ENCODE results near the gene PIK3C2B.
"Not testable (repeated sequence)": the region's sequence is repeated elsewhere in the genome, so short reads cannot be mapped to it uniquely, and the experiment has no call there.

The PIK3C2B gene

GRCh38 chr1:204491655-204492054, 3.0 kb downstream of the PIK3C2B start:
- no peak overlapping the region for H3K4me3 ChIP-seq (replicated peaks; ENCODE audit: low read depth, low read length)
- DNase-seq (ENCODE audit: low read depth): no peak
- no peak for TF ChIP-seq CTCF (IDR thresholded peaks at IDR 0.05; ENCODE audit: low read length, missing control alignments)

GRCh38 chr1:204487256-204487615, 7.4 kb downstream of the PIK3C2B start:
- TF ChIP-seq CTCF (IDR thresholded peaks at IDR 0.05; ENCODE audit: low read length, missing control alignments): no peak
- H3K4me3 ChIP-seq (replicated peaks; ENCODE audit: low read depth, low read length): no peak overlapping the region
- DNase-seq (ENCODE audit: low read depth): no peak

GRCh38 chr1:204486513-204487255, 7.9 kb downstream of the PIK3C2B start:
- not testable (repeated sequence) for H3K4me3 ChIP-seq (replicated peaks; ENCODE audit: low read depth, low read length); DNase-seq (ENCODE audit: low read depth)

- no peak for DNase-seq (ENCODE audit: low read depth)
- TF ChIP-seq CTCF (IDR thresholded peaks at IDR 0.05; ENCODE audit: low read length, missing control alignments): no peak
- no peak overlapping the region for H3K4me3 ChIP-seq (replicated peaks; ENCODE audit: low read depth, low read length)
These were observed 10.8 kb downstream of the PIK3C2B start for GRCh38 chr1:204483791-204484190.

- no peak for TF ChIP-seq CTCF (IDR thresholded peaks at IDR 0.05; ENCODE audit: low read length, missing control alignments)
- no peak for DNase-seq (ENCODE audit: low read depth)
- no peak overlapping the region for H3K4me3 ChIP-seq (replicated peaks; ENCODE audit: low read depth, low read length)
These were observed 14.1 kb downstream of the PIK3C2B start for GRCh38 chr1:204480515-204480914.

- DNase-seq (ENCODE audit: low read depth): no peak
- TF ChIP-seq CTCF (IDR thresholded peaks at IDR 0.05; ENCODE audit: low read length, missing control alignments): no peak
- no peak overlapping the region for H3K4me3 ChIP-seq (replicated peaks; ENCODE audit: low read depth, low read length)
These were observed 15.0 kb downstream of the PIK3C2B start for GRCh38 chr1:204479387-204480136.

- no peak overlapping the region for H3K4me3 ChIP-seq (replicated peaks; ENCODE audit: low read depth, low read length)
- TF ChIP-seq CTCF (IDR thresholded peaks at IDR 0.05; ENCODE audit: low read length, missing control alignments): no peak
These were observed 15.7 kb downstream of the PIK3C2B start for GRCh38 chr1:204478921-204479320.

More at GRCh38 chr1:204478921-204479320, 15.7 kb downstream of the PIK3C2B start:
- DNase-seq (ENCODE audit: low read depth): no peak

Data from fibroblast of pulmonary artery (primary cell).